HG03378 (cell line): Measurements from ENCODE around the gene MPZL1.

Source experiments
- ATAC-seq: cut with Tn5 transposase; IDR thresholded peaks from one replicate; pipeline ENCODE4 v1.9.1; 2021; ENCODE audit warnings: mild to moderate bottlenecking, moderate library complexity; ENCODE audit not compliant: unreplicated experiment

The MPZL1 gene

DNA sequence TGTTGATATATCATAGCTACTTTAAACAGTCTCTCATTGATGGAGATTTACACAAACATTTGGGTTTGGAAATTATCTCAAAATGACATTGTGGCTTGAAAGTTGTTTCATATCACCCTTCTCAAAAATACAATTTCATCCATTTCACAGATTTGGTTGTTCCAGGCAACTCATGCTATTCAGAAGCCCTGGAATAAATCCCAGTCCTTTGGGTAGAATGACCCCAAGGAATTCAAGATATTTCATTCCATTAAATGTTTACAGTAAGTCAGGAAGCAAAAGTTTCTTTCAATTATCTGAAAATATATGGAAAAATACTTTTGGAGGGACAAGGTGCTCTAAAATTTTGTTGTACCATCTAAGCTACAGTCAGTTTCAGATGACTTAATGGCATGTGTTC, 27.1 kb downstream of the MPZL1 start:
- ATAC-seq: no peak

GRCh38 chr1:167749741-167750140, 28.0 kb downstream of the MPZL1 start:
- ATAC-seq: no peak

- ATAC-seq: no peak
Observed at GRCh38 chr1:167750641-167751040, 28.9 kb downstream of the MPZL1 start.

DNA sequence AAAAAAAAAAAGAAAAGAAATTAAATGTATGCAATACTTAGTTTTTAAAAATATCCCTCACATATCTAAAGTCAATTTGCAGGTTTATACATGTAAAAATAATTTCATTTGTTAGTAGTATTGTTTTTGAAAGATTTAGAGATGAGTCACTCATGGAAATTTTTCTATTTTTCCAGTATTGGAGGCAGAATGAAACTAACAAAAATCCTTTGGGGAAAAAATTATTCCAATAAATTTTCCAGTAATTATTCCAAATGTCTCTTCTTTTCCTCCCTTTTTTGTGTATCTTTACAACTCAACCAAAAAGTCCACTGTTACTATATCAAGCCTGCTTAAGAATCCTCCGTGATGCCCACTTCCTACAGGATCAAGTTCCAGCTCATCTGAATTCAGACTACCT, 29.9 kb downstream of the MPZL1 start:
- no peak for ATAC-seq

GRCh38 chr1:167752219-167752985, 30.6 kb downstream of the MPZL1 start:
- ATAC-seq: peak; percentile 20

- ATAC-seq: no peak
Observed at GRCh38 chr1:167755654-167756053, 33.9 kb downstream of the MPZL1 start.

DNA sequence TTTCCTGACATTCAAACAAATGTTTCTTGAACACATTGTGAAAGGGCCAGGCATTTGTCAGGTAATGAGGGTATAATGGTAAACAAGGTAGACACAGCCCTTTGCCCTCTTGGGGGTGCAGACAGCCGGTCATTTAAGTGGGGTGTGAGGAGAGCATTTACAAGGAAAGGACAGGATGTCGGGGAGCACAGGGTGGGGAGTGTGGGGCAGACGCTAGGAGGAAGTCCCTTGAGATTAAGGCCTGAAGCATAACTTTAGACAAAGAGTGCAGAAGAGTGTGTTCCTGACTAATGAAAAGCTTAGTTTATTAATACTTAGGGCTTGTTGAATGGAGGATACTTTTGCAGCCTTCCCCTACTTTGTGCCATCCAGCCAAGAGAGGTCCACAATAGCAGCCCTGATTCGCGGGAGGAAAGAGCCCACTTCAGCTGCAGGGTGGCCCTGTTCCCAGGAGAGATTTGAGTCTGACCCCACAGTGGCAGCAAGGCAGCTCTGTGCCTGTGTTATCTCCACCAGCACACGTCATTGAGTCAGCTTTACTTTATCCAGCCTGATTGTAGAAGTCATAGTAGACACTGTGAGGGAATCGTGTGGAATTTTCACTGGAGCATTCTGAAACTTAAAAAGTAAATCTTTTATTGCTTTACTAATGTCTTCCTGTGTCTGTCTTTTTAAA, 35.1 kb downstream of the MPZL1 start:
- ATAC-seq: no peak

DNA sequence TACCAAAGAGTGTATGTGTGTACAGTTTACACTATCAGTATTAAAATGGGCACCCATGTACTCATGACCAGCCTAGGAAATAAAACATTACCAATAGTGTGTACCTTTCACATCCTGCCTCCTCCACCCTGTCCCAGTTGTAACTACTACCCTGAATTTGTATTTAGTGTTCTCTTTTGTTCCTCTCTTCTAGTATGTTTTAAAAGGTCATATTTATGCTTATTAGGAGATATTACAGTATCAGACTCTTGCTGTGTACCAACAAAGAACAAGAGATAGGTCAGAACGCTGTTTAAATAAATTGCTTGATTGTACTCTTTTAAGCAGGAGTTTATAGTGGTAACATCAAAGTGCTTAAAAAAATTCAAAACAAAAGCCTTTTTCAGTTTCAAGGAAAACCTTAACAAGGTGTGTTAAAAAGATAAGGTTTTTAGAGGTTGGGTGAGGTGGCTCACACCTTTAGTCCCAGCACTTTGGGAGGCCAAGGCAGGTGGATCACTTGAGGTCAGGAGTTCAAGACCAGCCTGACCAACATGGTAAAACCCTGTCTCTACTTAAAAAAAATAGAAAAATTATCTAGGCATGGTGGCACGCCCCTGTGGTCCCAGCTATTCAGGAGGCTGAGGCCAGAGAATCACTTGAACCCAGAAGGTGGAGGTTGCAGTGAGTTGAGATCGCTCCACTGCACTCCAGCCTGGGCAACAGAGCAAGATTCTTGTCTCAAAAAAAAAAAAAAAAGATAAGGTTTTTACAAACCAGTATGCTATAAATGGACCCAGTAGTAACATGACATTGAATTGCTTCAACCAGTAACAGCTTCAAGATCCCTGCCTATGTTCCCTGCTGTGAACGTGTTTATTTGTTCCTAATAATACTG, 35.9 kb downstream of the MPZL1 start:
- ATAC-seq: no peak

- no peak for ATAC-seq
Observed at GRCh38 chr1:167761400-167761799, 39.6 kb downstream of the MPZL1 start.

DNA sequence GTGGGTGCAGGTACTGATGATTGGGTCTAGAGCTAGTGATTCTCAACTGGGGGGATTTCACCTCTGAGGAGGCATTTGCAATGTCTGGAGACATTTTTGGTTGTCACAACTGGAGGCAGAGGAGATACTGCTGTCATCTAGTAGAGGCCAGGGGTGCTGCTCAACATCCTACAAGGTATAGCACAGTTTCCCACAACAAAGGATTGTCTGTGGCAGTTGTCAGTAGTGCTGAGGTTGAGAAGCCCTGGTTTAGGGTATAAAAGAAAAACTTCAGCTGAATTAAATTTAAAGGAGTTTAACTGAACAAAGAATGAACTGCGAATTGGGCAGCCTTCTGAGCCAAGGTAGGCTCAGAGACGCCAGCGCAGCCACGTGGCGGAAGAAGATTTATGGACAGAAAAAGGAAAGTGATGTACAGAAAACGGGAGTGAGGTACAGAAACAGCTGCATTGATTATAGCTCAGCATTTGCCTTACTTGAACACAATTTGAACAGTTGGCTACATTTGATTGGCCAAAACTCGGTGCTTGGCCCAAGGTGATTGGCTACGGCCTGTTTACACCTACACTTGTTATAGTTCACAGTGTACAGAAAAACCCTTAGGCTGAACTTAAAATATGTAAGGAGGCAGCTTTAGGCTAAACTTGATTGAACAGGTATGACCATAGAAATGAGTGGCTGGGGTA, 40.4 kb downstream of the MPZL1 start:
- ATAC-seq: no peak

GRCh38 chr1:167763525-167764220, 41.9 kb downstream of the MPZL1 start:
- no peak for ATAC-seq

DNA sequence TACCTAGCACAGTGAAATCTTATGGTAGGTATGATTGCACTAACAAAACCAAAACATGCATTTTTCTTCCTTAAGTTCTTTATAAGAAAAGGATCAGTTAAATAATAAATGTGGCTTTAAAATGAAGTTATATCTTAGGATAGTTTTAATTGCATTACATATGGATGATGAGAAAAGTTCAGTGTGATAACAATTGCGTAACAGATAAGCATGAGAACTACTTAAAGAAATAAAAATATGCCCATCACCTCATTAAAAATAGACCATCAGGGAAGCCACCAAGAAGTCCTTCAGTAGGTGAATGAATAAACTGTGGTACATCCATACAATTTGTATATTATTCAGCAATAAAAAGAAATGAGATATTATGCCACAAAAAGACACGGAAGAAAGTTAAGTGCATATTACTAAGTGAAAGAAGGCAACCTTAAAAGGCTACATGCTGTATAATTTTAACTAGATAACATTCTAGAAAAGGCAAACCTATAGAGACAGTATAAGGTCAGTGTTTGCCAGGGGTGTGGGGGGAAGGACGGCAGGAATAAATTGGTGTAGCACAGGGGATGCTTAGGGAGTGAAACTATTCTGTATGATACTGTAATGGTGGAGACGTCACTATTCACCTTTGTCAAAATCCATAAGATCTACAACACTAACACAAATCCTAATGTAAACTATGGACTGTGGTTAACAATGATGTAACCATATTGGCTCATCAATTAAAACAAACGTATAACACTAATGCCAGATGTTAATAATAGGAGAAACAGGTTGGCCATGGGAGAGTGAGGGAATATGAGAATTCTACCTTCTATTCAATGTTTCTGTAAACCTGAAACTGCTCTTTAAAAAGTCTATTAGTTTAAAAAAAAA, 42.9 kb downstream of the MPZL1 start:
- ATAC-seq: no peak

- no peak for ATAC-seq
Observed at GRCh38 chr1:167765496-167765895, 43.7 kb downstream of the MPZL1 start.

- ATAC-seq: no peak
Observed at GRCh38 chr1:167766538-167766937, 44.8 kb downstream of the MPZL1 start.

DNA sequence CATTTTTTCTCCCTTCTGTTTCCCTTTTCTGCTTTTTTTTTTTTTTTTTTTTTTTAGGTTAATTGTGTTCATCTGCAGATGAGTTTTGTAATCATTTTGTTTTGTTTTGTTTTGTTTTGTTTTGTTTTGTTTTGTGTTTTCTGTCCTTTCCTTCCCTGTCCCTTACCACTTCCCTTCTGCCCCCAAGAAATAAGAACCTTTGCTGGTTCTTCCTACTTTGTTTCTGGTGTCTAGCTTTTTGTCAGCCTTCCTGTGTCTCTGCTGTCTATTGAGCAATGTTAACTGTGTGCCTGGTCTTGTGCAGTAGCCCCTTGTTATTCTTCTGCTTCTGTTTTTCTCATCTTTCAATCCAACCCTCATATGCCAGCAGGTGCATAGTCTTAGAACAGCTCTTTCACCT, 46.0 kb downstream of the MPZL1 start:
- no peak for ATAC-seq

- ATAC-seq: no peak
Observed at GRCh38 chr1:167770127-167770526, 48.3 kb downstream of the MPZL1 start.

GRCh38 chr1:167772436-167772835, 50.7 kb downstream of the MPZL1 start:
- no peak for ATAC-seq

DNA sequence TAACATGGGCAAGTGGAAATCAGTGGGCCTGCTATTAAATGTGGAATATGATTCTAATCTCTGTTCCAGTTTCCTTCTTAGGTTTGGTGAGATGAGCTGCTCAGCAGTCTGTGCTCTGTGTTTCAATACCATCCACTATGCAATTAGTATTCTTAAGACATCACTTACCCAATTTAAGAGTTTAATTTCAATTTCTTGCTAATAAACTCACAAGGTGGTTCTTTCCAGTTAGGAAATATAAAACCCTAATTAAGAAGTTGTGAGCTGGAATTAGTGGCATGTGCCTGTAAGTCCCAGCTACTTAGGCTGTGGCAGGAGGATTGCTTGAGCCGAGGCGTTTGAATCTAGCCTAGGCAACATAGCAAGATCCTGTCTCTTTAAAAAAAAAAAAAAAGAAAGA, 51.7 kb downstream of the MPZL1 start:
- no peak for ATAC-seq

DNA sequence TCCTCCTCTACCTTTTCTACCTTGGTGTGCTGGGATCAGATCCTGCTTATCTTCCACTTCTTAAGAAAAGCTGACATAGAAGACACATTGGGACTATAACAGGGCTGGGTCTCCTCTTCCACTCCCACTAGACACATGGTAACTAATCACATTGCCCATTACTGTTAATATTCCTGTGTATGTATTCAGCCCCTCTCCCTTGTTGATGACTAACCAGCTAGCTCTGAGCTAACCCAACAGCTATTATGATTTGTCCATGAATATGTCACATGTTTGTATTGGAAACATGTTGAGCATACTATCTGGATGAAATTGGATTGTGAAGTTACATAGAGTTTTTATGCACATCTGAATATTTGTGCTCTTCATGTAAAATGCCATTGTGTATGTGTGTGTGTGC, 52.9 kb downstream of the MPZL1 start:
- no peak for ATAC-seq
